Hepatic stellate cell (primary cell): ENCODE data around the gene FAM163A.
"Not testable (repeated sequence)": the region's sequence is repeated elsewhere in the genome, so short reads cannot be mapped to it uniquely, and the experiment has no call there.

Source experiments
- DNase-seq: peaks from one replicate; pipeline ENCODE4 v3.0.0; 2011; ENCODE audit warnings: low spot score

FAM163A gene

DNA sequence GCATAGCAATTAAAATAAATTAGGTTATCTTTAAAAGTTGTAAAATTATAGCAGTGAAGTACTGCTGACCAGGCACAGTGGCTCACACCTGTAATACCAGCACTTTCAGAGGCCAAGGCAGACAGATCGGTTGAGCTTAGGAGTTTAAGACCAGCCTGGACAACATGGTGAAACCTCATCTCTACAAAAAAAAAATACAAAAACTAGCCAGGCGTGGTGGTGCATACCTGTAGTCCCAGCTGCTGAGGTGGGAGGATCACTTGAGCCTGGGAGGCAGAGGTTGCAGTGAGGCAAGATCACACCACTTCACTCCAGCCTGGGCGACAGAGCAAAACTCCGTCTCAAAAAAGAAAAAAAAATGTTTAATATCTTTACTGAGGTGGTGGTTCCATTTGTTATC is 112.7 kb downstream of the FAM163A start:
- not testable (repeated sequence) for DNase-seq

DNA sequence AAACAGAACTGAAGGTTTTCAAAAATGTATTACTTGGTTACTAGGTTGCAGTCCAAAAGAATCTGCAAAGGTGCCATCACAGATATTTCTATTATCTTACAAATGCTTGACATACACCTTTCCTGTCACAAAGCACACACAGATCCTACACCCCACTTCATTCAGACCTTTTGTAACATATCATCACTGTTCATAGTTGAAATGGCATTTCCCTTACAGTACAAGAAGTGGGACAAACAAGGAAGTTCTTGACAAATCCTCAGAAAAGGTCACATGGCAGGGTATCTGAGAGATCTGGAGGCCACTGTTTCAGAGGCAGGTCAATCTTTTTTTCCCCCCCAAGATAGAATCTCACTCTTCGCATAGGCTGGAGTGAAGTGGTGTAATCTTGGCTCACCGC is 113.2 kb downstream of the FAM163A start:
- no peak for DNase-seq

DNA sequence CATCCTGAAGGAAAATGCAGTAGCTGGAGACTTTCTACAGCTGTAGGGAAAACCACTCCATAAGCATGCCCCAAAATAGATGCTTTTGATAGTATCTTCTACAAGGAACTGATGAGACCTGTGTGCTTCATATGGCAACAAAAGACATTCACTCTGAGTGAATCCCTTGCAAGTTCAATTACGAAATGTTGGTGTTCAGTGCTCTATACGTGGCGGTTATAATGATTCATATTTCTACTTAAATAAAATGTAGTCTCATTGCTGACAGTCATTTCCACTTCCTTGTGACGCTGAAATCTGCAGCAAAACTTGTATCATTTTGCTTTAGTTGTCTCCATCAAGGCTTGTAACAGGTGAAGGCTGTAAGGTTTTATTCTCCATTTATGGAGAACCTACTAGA is 113.9 kb downstream of the FAM163A start:
- DNase-seq: no peak

DNA sequence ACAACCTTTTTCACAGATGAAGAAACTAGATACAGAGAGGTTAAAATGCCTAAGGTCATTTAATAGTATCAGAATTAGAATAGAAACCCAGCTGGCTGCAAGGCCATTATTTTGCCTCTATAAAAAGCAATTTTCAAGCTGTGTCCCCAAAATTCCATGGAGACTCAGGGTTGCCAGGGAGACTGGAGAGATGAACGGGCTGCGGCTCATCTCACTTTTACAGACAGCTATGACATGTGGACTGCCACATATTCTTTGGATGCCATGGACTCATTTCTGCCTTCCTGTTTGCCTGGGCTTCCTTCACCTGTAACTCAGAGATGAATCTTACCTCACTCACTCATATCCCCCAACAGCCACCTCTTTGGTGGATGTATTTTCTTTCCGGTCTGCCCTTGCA is 117.6 kb downstream of the FAM163A start:
- DNase-seq: no peak

DNA sequence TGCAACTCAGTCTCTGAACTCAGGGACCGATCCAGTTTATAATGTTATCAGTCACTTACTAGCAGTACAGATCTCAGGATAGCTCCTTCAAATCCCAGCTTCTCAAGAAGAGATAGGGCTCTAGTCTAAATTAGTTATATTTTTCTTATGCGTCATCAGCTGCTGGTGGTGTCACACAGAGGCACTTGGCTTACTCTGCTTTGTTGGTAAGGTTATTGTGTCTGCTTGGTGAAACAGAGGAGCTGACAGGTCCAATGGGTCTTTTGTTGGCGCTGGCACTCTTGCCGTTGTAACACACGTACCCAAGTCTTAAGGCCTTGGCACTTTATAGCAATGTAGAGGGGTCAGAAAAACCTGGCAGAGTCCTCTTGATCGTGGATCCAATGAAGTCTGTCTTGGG is 122.3 kb downstream of the FAM163A start:
- DNase-seq: no peak
